ENCODE measurements around the gene ADGRG3.

Gene ADGRG3

DNA sequence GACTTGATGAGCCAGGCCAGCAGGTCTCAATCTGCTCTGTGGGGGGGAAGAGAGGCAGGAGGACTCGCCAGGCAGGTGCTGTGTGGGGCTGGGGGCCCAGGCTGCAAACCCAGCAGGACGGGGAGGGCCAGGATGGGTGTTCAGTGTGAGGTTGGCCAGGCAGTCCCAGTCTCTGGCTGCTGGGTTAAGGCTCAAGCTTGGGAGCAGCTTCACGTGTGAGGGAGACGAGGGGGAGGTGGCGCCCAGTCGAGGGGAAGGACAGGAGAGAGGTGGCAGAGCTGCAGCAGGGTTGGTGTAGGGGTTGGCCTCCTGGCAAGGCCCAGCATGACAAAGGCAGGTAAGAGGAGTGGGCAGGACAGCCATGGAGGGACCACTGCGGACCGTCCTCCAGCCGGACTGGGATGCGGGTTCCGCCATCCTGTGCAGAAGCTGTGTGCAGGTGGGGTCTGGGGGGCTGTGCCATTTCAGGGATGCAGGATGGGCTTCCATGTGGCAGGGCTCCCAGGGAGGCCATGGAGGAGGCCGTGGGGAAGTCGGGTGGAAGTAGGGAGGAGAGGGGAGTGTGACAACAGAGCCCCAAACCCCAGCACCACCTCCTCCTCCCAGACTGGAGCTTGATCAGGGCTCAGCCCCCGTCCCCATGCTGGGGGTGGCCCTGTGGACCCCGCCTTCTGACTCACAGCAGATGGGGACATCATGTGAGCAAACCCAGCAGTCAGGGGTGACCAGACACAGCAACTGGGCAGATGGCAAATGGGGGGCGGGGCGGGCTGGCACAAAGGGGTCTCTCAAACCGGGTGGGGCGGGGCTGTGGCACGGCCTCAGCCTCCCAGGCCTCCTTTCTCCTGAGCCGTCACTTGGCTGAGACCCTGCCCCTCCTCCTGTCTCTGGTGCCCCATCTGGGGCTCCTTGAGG is 36.9 kb upstream of the ADGRG3 start:
- no peak for DNase-seq (ENCODE audit: low spot score)

DNA sequence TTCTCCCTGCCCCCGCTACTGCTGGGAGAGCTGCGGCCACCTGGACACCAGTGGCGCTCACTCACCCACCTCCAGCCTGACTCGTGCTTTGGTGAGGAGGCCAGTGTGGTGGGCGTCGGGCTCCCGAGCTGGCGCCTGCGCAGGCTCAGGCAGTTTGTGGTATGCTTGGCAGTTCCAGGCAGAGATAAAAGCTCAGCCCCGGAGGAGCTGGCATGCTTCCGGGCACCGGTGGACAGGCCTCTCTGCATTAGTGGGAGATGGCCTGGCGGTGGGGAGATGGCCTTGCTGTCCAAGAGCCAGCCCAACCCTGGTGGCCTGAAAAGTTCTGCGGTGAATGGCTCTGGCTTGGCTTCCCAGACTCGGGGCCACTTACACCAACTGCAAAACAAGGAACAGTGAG is 35.5 kb upstream of the ADGRG3 start:
- no peak for DNase-seq (ENCODE audit: low spot score)

DNA sequence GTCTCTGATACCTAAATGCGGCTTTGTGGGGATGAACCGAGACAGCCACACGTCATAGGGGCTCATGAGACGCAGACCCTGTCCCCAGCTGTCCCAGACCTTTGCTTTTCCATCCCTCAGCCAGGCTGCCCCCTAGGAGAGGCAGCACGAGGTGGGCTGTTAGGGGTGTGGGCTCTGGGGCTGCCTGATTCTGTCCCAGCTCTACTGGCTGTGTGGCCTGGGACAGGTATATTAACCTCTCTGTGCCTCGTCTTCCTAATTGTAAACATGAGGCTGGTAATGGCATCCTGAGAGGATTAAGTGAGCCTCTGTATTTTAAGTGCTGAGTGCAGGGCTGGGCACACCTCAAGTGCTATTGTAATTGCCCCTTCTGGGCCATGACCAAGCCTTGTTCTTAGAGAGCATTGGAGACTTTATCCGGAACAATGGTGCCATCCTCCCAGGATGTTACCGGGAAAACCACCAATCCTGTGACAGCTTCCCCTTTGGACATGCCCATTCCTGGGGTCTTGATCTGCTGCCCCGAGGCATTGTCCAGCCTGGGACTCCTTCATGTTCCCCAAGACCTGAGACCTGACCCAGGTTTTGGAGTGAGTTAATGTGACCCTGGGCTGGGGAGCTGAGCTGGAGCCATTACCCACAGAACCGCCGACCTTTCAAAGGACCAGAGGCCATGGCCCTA is 34.6 kb upstream of the ADGRG3 start:
- no peak for DNase-seq (ENCODE audit: low spot score)

DNA sequence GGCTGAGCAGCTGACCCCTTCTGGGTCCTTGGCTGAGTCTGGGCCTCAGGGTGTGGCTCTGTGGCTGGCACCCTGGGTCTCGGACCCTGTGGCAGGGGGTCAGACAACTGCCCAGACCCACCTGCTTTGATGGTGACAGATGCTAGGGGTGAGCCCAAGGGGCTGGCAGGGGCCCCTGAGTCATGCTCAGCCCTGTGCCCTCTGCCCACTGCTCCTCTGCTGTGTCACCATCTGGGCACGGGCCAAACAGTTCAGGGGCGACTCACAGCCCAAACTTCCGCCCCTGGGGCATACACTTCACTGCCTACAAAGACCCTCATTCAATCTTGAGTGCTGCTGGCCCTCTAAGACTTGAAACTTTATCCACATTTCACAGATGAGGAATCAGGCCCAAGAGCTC is 33.9 kb upstream of the ADGRG3 start:
- no peak for DNase-seq (ENCODE audit: low spot score)

DNA sequence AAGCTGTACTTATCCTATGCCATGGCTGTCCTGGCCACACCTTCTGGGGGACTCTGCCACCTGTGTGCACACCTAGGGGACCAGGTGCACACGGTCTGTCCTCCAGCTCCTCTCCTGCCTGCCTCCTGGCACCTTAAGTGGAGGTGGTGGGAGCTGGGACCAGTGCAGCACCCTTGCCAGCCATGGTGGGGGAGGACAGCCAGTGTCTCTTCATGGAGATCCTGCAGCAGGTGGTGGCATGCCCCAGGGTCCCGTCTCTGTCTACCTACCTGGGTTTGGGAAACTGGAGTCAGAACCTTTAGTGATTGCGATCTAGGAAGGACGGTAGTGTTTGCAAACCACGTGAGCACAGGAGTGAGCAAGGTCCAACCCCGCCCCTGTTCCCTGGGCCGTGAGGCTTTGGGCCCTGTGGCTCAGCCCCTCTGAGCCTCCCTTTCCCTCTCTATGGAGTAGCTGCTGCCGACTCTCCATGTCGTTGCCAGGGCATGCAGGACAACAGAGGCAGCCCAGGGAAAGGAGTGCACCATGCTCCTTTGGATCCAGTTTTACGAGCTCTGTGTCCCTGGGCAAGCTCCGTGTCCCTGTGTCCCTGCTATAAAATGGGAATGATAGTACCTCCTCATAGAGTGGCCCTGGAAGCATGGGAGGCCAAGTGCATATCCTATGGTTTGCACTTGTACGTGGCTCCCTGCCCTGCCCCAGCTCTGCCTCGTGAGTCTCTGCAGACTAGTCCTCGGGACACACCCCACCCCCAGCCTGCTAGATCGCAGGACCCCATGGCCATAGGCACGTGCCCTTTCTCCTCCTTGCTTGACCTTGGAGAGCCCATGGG is 32.6 kb upstream of the ADGRG3 start:
- DNase-seq (ENCODE audit: low spot score) = no peak

DNA sequence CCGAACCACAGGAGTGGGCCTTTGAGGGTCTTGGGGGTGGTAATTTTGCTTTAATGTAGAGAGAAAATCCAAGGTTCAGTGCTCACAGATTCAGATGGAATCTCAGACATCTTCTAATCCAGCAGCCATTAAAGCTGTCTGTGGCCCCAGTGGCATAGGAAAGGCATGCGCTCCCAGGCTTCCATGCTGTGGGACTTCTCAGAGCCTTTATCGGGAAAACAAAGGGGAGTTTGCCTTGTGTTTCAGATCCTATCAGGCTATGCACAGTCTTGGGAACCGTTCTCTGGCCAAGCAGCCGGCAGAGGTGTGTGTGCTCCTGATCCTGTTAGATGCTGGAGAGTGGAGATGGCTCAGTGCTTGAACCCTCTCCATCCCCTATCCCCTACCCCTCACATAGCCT is 31.9 kb upstream of the ADGRG3 start:
- no peak for DNase-seq (ENCODE audit: low spot score)

DNA sequence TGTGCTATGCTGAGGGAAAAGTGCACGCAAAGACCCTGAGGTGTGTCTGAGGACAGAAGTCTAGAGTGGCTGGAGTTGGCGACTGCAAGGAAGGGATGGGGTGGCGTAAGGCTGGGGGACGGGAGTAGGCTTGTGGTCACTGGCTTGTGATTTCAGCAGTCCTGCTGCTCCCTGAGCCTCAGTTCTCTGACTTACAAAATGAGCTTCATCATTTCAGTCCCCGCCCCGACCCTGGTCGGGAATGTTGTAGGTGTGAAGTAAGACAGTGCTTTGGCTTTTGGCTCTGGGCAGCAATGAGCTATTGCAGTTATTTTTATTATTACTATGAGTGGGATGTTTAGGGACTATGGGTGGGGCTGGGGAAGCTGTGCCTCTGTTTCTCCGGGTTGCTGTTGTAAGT is 31.1 kb upstream of the ADGRG3 start:
- DNase-seq (ENCODE audit: low spot score) = no peak

DNA sequence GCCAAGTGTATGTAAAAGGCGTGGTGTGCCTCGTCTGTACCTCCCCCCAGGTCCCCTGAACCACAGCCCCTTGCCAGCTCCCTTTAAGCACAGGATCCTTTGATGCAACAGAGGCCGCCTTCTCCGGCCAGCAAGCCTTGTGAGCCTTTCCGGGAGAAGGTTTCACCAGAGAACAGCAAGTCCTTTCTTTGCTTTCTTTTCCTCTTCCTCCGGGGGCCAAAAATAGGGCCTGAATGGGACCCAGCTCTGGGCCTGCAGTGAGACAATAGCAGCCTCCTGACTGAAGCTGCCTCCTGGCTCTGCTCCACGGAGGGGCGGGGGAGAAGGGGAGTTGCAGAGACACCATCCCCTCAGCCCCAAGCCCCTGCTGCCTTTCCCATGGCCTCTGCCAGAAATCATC is 30.7 kb upstream of the ADGRG3 start:
- DNase-seq (ENCODE audit: low spot score) = no peak

DNA sequence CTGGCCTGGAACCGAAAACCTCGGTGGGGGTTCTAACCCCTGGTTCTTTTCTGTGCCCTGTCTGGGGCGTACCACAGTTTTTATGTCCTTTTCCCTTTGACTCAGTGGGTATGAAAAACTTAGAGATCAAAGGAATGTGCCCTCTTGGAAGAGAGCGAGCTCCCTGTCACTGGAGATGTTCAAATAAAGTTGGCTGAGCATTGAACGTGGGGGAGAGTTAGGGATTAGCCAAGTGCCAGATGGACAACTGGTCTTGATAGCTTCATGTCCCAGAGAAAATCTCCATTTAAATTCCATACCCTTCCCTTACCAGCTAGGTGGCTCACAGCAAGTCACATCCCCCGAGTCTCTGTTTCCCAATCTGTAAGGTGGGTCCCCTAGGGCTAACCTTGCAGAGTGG is 30.1 kb upstream of the ADGRG3 start:
- no peak for DNase-seq (ENCODE audit: low spot score)

DNA sequence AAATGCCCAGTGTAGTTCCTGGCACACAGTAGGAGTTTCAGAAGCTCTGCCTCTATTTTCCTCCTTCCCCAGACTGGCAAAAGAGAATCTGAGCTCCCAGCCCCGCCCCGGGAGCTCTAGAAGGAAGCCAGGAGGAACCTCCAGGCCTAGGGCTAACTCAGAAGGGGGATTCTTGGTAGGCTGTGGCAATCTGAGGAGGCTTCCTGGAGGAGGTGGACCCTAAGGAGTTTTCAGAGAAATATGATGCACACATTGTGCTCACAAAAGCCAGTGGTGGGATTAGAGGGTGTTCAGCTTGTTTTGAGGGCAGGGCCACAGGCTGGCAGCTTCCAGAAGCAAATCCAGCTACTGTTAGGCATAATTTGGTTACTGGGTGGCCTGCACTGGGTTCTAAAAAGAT is 29.7 kb upstream of the ADGRG3 start:
- no peak for DNase-seq (ENCODE audit: low spot score)

DNA sequence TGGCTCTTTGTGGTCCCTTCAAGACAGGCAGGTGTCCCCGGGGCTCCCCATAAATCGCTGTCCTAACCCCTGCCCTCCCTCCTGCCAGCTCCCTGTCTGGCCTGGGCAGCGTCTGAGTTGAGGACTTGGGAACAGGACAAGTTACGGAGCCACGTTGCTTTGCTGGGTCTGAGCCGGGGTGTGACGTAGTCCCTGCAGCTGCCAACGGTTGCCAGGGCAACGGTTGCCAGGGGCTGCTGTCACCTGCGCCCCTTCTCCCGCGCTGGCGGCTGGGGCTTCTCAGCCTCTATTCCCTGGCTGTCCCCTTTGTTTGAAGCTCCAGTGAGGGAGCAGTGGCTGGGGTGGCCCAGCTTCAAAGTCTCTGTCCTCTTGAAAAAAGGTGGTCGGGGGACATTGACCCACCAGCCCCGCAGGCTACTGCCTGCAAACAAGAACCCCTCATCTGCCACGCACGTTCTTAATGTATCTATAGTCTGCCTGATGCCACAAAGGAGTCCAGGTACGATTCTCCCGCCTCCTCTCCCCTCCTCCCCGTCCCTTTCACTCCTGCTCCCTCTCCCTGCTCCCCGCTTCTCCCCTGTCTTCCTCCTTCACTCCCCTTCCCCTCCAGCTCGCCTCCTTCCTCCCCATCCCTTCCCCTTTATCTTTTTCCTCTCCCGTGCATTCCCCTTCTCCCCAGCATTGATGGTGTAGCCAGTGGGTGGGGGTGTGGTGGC is 28.8 kb upstream of the ADGRG3 start:
- DNase-seq (ENCODE audit: low spot score) = peak; percentile 80

DNA sequence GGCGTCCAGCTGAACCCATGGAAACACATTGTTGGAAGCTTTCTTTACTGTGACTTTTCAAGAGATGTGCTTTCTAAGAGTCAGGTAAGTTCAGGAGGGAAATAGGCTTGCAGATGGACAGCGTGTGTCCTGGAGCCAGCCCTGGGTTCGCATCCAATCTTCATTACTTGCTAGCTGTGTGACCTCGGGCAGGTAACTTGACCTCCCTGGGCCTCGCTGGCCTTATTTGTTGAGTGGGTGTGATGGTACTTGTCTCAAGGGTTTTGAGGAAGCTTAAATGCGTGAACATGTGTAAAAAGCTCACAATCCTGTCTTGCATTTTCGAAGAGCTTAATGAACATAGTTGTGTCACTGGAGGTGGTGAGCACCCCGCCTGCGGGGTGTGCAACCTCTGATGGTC is 27.9 kb upstream of the ADGRG3 start:
- DNase-seq (ENCODE audit: low spot score) = no peak

DNA sequence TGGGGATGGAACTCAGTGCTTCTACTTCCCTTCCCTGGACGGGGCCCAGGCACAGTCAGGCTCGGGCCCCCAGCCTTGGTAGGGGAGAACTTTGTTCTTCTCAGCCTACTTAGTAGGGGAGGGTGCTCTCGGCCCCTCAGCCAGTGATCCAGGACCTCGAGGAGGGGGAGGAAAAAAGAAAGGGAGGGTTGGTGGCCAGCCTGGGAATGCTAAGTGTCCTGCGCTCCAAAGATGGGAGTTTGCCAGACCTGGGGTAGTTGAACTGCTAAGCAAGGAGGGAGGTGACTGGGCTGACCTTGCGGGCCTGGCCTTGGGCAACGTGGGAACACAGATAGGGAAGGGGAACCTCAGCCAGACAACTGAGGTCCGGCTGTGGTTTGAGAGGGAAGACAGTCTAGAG is 27.5 kb upstream of the ADGRG3 start:
- DNase-seq (ENCODE audit: low spot score) = no peak

DNA sequence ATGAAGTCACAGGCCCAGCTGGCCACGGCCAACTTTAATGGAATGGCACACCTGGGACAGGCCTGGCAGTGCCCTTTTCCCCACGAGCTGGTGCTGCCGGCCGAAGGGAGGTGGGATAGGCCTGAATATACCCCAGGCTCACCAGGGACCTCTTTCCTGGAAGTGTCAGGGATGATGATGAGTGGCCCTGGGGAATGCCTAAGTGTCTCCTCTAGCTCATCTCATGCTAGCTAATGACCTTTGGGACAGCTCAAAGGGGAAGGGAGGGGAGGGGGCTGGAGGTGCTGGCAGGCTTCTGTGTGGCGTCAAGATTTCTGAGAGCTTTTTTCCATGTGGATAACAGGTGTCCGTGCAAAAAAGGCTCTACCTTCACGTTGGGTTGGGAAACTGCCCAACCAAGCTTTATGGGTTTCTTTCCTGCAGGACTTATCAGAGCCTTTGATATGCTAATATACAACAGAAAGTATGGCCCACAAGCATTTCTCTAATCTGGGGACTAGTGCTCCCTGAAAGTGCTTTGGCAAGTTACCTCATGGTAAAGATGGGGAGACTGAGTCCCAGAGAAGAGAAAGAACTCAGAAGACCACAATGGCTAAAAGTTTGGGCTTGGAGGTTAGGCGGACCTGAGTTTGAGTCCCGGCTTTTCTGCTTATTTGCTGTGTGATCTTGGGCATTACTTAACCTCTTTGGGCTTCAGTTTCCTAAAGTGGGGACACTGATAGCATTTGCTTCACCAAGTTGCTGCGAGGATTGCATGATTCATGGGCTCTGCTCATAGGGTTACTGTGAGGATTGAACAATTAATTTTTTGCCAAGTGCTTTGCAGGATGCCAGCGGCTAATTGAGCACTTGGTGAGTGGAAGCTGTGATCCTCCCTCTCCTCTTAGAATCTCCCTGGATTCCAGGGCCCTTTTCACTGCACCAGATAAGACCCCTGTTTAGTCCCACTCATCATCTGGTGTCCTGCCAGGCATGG is 25.7 kb upstream of the ADGRG3 start:
- DNase-seq (ENCODE audit: low spot score) = no peak

DNA sequence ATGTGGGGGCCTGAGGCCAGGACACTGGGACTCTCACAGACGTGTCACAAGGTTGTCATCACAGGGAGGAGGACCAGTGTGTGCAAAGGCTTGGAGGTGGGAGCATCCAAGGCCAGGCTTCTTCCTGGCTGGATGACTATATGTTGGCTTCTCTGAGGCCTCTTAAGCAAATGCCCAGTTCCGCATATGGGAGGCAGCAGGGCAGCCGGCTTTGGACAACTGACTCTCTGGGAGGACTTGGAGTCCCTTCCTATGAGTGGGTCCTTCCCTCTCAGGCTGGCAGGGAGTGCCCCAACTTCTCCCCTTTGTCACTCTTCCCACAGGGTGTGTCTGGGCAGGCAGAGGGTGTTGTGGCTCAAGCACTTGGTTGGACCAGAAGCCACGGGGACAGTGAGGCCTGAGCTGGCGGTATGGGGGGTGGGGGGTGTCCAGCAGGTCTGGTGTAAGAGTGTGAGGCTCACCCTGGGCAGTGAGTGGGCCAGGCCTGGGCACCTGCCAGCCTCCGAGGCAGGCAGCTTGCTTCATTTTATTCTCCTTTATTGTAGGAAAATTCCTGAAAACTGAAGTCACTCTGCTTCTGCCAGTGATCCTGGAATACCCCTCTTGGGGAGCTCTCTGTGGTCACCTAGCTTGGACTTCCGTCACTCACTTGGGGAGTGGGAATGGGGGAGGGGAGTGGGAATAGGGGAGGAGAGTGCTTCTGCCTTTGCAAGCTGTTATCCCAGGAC is 24.8 kb upstream of the ADGRG3 start:
- DNase-seq (ENCODE audit: low spot score) = no peak

DNA sequence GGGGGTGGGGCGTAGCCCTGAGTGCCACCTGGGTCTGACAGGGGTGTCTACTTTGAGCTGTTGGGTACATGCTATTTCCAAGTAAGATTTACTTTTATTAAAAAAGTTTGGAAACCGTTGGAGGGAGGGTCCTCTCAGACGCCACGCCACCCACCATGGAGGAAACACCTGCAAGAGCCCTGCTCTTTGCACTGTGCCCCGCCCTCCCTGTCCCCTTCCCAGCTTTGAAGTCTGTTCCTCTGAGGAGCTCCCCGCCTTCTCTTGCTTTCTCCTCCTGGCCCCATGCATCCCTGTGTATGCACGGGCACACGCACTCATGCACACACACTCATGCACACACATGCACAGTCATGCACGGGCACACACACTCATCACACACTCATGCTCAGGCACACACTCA is 24.2 kb upstream of the ADGRG3 start:
- no peak for DNase-seq (ENCODE audit: low spot score)

DNA sequence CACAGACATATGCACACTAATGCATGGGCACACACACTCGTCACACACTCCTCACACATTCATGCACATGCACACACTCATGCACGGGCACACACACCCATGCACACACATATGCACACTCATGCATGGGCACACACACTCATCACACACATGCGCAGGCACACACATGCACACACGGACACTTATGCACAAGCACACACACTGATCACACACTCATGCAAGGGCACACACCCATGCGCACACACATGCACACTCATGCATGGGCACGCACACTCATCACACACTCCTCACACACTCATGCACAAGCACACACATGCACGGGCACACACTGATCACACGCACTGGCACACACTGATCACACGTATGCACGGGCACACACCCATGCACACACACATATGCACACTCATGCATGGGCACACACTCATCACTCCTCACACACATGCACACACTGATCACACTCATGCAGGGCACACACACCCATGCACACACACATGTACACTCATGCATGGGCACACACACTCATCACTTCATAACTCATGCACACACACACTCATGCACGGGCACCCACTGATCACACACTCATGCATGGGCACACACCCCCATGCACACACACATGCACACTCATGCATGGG is 23.6 kb upstream of the ADGRG3 start:
- no peak for DNase-seq (ENCODE audit: low spot score)

DNA sequence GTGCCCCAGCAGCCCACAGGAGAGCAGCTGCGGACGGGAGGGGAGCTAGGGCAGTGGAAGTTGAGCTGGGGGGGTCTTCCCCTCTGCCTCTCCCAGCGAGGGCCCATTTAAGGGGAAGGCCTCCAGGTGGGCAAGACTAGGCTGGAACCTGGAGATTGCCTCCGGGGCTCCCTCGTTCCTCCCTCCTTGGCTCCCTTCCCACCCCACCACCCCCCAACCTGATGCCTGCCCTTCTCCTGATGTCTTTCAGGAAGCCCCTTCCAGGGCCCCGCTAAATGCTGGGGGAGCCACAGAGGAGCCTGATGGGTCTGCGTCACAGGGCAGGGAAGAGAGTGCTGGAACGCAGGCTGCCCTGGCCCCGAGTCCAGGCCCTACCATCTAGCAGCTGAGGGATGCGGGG is 22.9 kb upstream of the ADGRG3 start:
- no peak for DNase-seq (ENCODE audit: low spot score)

DNA sequence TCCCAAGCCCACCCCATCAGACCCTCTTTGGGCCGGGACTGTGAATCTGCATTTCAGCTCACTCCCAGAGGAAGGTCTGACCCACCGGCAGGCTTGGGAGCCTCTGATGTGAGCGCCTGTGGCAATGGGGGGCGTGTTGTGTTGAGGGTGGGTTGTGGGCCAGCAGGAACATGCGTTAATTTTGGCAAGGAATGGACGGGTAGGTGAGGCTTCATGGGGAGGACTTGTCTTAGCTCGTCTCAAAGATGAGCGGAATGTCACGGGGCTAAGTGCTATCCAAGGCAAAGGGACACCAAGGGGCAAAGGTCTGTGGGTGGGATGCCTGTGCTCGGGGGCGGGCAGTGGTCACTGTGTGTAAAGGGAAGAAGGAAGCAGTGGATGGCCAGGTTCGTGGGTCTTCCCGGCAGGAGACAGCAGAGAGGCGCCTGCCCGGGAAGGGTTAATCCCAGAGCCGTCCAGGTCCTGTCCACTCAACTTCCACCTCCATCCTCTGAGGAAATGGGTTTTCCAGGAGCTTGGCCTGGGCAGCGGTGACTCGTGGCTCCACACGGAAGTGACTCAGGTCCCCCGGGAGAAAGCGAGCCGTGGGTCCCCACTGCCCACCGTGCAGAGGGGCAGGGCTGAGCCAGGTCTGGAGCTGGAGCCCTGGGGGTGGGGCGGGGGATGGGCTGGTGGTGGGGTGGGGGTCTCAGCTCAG is 22.3 kb upstream of the ADGRG3 start:
- DNase-seq (ENCODE audit: low spot score) = no peak

Measured in left forelimb (tissue), 1 donor.